Thoracic aorta (tissue), 2 donors: ENCODE results near the gene SLC39A10. TPM values are rescaled to one million over a fixed set of nuclear protein-coding genes. Genes with fewer than 3 reads are reported as not detected.

Source experiments
- ATAC-seq: fragments of 150-250 bp; one replicate; pipeline ENCODE4 v1.8.0; 2017; ENCODE audit warnings: low read depth; ENCODE audit not compliant: insufficient number of reproducible peaks, low FRiP score
- DNase-seq: peaks from one replicate; pipeline ENCODE4 v3.0.0-alpha.2; 2020; ENCODE audit warnings: low spot score
- H3K27ac ChIP-seq, 2 donors: fragments of 200-600 bp; sonication (generic); 1 replicate in 1 of 2; 2 replicates in 1 of 2; pipeline ENCODE4 v1.5.1; 2016; ENCODE audit warnings: mild to moderate bottlenecking in 2 of 2, moderate library complexity in 2 of 2
- H3K27me3 ChIP-seq: fragments of 200-600 bp; sonication (generic); replicated peaks from 2 replicates; pipeline ENCODE4 v1.6.0; 2016; ENCODE audit warnings: mild to moderate bottlenecking; ENCODE audit not compliant: insufficient read depth
- H3K36me3 ChIP-seq: fragments of 200-600 bp; sonication (generic); one replicate; pipeline ENCODE4 v1.5.1; 2016
- H3K4me1 ChIP-seq, 2 donors: fragments of 200-600 bp; sonication (generic); 1 replicate in 1 of 2; 2 replicates in 1 of 2; pipeline versions ENCODE4 v1.5.1 to v1.6.0; 2016; ENCODE audit warnings: low read depth in 2 of 2, mild to moderate bottlenecking in 1 of 2; ENCODE audit not compliant: control insufficient read depth in 1 of 2
- H3K4me3 ChIP-seq: fragments of 200-600 bp; sonication (generic); 2 replicates; pipeline ENCODE4 v1.5.1; 2016; ENCODE audit warnings: mild to moderate bottlenecking
- H3K9me3 ChIP-seq: fragments of 200-600 bp; sonication (generic); 2 replicates; pipeline ENCODE4 v1.5.1; 2016
- CTCF ChIP-seq: fragments of 200-600 bp; sonication (generic); IDR thresholded peaks from one replicate; pipeline ENCODE4 v1.5.1; 2019; ENCODE audit warnings: antibody characterized with exemption
- total RNA-seq, 2 donors: library from RNA; depleted of rRNA; stranded (reverse); fragments of >200 nt; gene quantifications; one replicate each; pipeline versions ENCODE4 v1.1.0 to v1.2.3, GENCODE V29; 2016

The SLC39A10 gene, protein sequence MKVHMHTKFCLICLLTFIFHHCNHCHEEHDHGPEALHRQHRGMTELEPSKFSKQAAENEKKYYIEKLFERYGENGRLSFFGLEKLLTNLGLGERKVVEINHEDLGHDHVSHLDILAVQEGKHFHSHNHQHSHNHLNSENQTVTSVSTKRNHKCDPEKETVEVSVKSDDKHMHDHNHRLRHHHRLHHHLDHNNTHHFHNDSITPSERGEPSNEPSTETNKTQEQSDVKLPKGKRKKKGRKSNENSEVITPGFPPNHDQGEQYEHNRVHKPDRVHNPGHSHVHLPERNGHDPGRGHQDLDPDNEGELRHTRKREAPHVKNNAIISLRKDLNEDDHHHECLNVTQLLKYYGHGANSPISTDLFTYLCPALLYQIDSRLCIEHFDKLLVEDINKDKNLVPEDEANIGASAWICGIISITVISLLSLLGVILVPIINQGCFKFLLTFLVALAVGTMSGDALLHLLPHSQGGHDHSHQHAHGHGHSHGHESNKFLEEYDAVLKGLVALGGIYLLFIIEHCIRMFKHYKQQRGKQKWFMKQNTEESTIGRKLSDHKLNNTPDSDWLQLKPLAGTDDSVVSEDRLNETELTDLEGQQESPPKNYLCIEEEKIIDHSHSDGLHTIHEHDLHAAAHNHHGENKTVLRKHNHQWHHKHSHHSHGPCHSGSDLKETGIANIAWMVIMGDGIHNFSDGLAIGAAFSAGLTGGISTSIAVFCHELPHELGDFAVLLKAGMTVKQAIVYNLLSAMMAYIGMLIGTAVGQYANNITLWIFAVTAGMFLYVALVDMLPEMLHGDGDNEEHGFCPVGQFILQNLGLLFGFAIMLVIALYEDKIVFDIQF
- 10 to 100 TPM; 12.5 to 13.1 TPM for total RNA-seq

DNA sequence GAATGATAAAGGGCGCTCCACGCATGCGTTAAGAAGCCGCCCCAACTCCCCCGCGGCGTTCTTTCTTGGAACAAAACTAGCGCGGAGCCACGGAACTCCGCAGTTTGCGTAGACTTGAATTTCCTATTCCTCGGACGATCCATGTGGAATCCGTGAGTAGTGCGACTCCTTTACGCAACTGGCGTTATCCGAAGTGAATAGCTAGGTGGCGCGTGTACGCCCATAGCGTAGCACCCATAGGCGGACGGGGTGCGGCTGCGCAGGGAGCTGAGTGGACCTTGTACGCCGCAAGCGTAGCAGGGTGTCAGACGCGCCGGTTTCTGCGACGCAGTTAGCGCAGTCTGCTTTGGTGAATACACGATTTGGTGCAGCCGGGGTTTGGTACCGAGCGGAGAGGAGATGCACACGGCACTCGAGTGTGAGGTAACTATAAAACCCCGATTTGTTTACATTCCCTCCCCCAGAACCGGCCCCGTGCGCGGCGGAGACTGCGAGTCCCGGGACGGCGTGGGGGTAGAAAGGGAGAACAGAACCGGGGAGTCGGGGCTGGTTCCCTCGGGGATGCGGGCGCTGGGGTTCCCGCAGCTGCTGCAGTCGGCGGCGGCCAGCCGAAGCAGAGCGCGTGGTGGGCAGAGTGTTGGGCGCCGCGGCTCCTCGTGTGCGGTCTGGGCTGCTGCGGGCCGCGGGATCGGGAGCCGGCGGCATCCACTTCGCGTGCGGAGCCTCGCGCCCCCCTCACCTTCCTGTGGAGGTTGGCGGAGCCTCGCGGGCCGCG, at the start of gene SLC39A10:
TSS of gene SLC39A10 (plus strand) at position 368 of the 775 bp plus-strand sequence. CDS start 22,817 bp downstream, outside the sequence.
- peak; percentile 98 for ATAC-seq

GRCh38 chr2:195608768-195609454, 48.1 kb upstream of the SLC39A10 start:
- DNase-seq, result no peak
- TF ChIP-seq CTCF, result no peak
- H3K9me3 ChIP-seq, result no peaks in the 10 kb centered on the region
- H3K27me3 ChIP-seq, result no peaks in the 10 kb centered on the region
- no peaks in the 10 kb centered on the region for H3K36me3 ChIP-seq
- H3K27ac ChIP-seq, result no peak overlapping the region
- no peak for ATAC-seq
- no peak overlapping the region for H3K4me3 ChIP-seq
- H3K4me1 ChIP-seq, result peaks cover 10 to 14% of the 10 kb centered on the region in 2 donors

More for the DNA sequence above, at the start of gene SLC39A10:
- peak; percentile 92 for DNase-seq
- TF ChIP-seq CTCF, result no peak
- peaks cover 16 to 21% of the 10 kb centered on the region in 2 donors for H3K4me1 ChIP-seq
- H3K36me3 ChIP-seq, result no peaks in the 10 kb centered on the region
- H3K27me3 ChIP-seq, result no peaks in the 10 kb centered on the region
- H3K9me3 ChIP-seq, result no peaks in the 10 kb centered on the region
- peak within 1 kb of the TSS; percentile 90 for H3K4me3 ChIP-seq
- peak within 1 kb of the TSS; percentile 92 to 98 for H3K27ac ChIP-seq

DNA sequence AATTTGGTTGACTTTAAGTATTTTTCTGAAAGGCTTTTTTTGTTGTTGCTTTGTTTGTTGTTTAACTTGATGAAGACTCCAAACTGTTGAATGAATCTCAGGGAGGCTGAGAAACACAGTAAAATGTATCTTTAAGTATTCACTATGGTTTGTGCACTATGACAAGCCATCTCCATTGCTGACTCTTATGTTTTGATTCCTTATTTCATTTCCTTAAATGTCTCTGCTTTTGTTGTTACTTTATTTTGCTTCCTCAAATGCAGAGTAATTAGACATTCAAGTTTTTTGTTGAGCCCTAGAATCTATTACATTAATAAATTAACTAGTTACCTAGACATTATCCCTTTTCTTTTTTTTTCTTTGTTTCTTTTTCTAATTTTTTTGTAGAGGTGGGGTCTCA, 46.3 kb upstream of the SLC39A10 start:
- TF ChIP-seq CTCF, result no peak
- Histone ChIP-seq H3K27ac (no peak overlapping the region), H3K4me1 (peaks cover 10 to 14% of the 10 kb centered on the region in 2 donors), H3K36me3 (no peaks in the 10 kb centered on the region), H3K9me3 (no peaks in the 10 kb centered on the region), H3K4me3 (no peak overlapping the region), H3K27me3 (no peaks in the 10 kb centered on the region)
- DNase-seq, result no peak
- no peak for ATAC-seq

- DNase-seq (no peak), ATAC-seq (no peak)
- H3K36me3 ChIP-seq, result no peaks in the 10 kb centered on the region
- no peaks in the 10 kb centered on the region for H3K9me3 ChIP-seq
- no peak for TF ChIP-seq CTCF
- H3K4me3 ChIP-seq, result peak overlapping the region; percentile 4
- peak overlapping the region; percentile 31 to 37 for H3K27ac ChIP-seq
- peaks cover 10 to 14% of the 10 kb centered on the region in 2 donors for H3K4me1 ChIP-seq
- no peaks in the 10 kb centered on the region for H3K27me3 ChIP-seq
These were observed 44.2 kb upstream of the SLC39A10 start for GRCh38 chr2:195612611-195613495.
